GM18907 (cell line): ENCODE results near the gene ADARB1.

Experiments used
- ATAC-seq: cut with Tn5 transposase; IDR thresholded peaks from one replicate; pipeline ENCODE4 v1.9.1; 2021; ENCODE audit warnings: mild to moderate bottlenecking, moderate library complexity; ENCODE audit not compliant: unreplicated experiment

ADARB1 gene

GRCh38 chr21:45054927-45055612 is 19.3 kb upstream of the ADARB1 start:
- ATAC-seq = no peak

GRCh38 chr21:45055861-45056260 is 18.5 kb upstream of the ADARB1 start:
- ATAC-seq = no peak

GRCh38 chr21:45056296-45056904 is 18.0 kb upstream of the ADARB1 start:
- ATAC-seq = no peak

- ATAC-seq = no peak
Observed at GRCh38 chr21:45056917-45057560, 17.3 kb upstream of the ADARB1 start.

GRCh38 chr21:45057886-45058285 is 16.5 kb upstream of the ADARB1 start:
- ATAC-seq = no peak

GRCh38 chr21:45059121-45059520 is 15.3 kb upstream of the ADARB1 start:
- no peak for ATAC-seq

GRCh38 chr21:45060089-45060488 is 14.3 kb upstream of the ADARB1 start:
- ATAC-seq = no peak

GRCh38 chr21:45060675-45061311 is 13.6 kb upstream of the ADARB1 start:
- ATAC-seq = no peak

- no peak for ATAC-seq
Observed at GRCh38 chr21:45064091-45064490, 10.3 kb upstream of the ADARB1 start.

- ATAC-seq = no peak
Observed at GRCh38 chr21:45064618-45065399, 9.6 kb upstream of the ADARB1 start.

- ATAC-seq = no peak
Observed at GRCh38 chr21:45067462-45068285, 6.7 kb upstream of the ADARB1 start.

GRCh38 chr21:45069085-45069484 is 5.3 kb upstream of the ADARB1 start:
- ATAC-seq = no peak

- ATAC-seq = no peak
Observed at GRCh38 chr21:45069711-45070110, 4.7 kb upstream of the ADARB1 start.

- no peak for ATAC-seq
Observed at GRCh38 chr21:45071078-45071873, 3.1 kb upstream of the ADARB1 start.

GRCh38 chr21:45071874-45072737 is 2.3 kb upstream of the ADARB1 start:
- no peak for ATAC-seq

GRCh38 chr21:45072738-45073300 is 1.6 kb upstream of the ADARB1 start:
- no peak for ATAC-seq

- no peak for ATAC-seq
Observed at GRCh38 chr21:45073301-45074047, 906 bp upstream of the ADARB1 start.
